HepG2 (cell line): Measurements from ENCODE around the gene GADL1. TPM values are rescaled to one million over a fixed set of nuclear protein-coding genes. Genes with fewer than 3 reads are reported as not detected.

ENCODE experiments used
- ATAC-seq: fragments of 200-7000 bp; cut with Tn5 transposase; 3 replicates; pipeline ENCODE4 v1.9.1; 2020; ENCODE audit warnings: mild to moderate bottlenecking, moderate library complexity
- BruUV-seq: library from RNA; stranded (reverse); fragments of 400-500 nt; replicated peaks from 2 replicates; lab custom pipeline; 2021; lab: Mats Ljungman, UMichigan
- CTCF ChIA-PET: fragments of 300-600 bp; formaldehyde crosslinking; extraction: SDS; loops from one replicate; lab custom pipeline; 2021; ENCODE audit warnings: low total read pairs, inconsistent platforms, low intra/inter-chr PET ratio; lab: Yijun Ruan, JAX
- POLR2A ChIA-PET: fragments of 350-600 bp; sonication (Branson Sonifier 250); formaldehyde crosslinking; loops from one replicate; lab custom pipeline; 2020; ENCODE audit warnings: antibody characterized with exemption, inconsistent platforms; lab: Yijun Ruan, JAX
- DNase-seq: peaks from one replicate; pipeline ENCODE4 v3.0.0-alpha.2; 2015; ENCODE audit warnings: low spot score
- FAIRE-seq: peaks from 3 replicates; lab custom pipeline; 2011; peaks lifted over from hg19 to GRCh38; lab: Jason Lieb, UNC
- H2AFZ ChIP-seq: one replicate; pipeline ENCODE4 v1.6.1; 2011; ENCODE audit warnings: low read length, inconsistent platforms
- H3K27ac ChIP-seq: fragments of 300-600 bp; 3 replicates; pipeline ENCODE4 v1.8.0; 2011; ENCODE audit warnings: mixed run types, mild to moderate bottlenecking, mixed read lengths, low read length, inconsistent platforms; ENCODE audit not compliant: insufficient read depth; ENCODE audit errors: extremely low read length
- H3K27me3 ChIP-seq, 2 experiments: fragments of 200-600 bp in 1 of 2; 2 replicates in 1 of 2; 3 replicates in 1 of 2; pipeline versions ENCODE4 v1.6.0 to v1.8.0; 2011; ENCODE audit warnings: low read length in 2 of 2, mild to moderate bottlenecking in 2 of 2, moderate library complexity in 2 of 2, inconsistent platforms in 1 of 2; ENCODE audit not compliant: insufficient read depth in 2 of 2, control insufficient read depth in 1 of 2
- H3K36me3 ChIP-seq, 2 experiments: fragments of 200-600 bp in 1 of 2; replicated peaks in 1 of 2; 2 replicates in 1 of 2; 3 replicates in 1 of 2; pipeline versions ENCODE4 v1.5.1 to v1.8.0; 2011; ENCODE audit warnings: low read length in 2 of 2, inconsistent platforms in 1 of 2; ENCODE audit not compliant: insufficient read depth in 2 of 2, control insufficient read depth in 1 of 2
- H3K4me1 ChIP-seq: 2 replicates; pipeline ENCODE4 v1.5.1; 2012; ENCODE audit warnings: low read length, inconsistent platforms; ENCODE audit not compliant: insufficient read depth
- H3K4me2 ChIP-seq: 2 replicates; pipeline ENCODE4 v1.6.0; 2011; ENCODE audit warnings: low read depth, low read length, inconsistent platforms
- H3K4me3 ChIP-seq, 3 experiments: fragments of 200-600 bp in 1 of 3; sonication (generic), shearing (Covaris generic) in 1 of 3; replicated peaks in 1 of 3; 2 replicates each; pipeline ENCODE4 v1.5.1; 2011 to 2016; ENCODE audit warnings: low read length in 3 of 3, inconsistent platforms in 2 of 3, low read depth in 2 of 3, mild to moderate bottlenecking in 2 of 3, control low read depth in 1 of 3, mixed read lengths in 1 of 3; ENCODE audit not compliant: insufficient read depth in 1 of 3
- H3K79me2 ChIP-seq: one replicate; pipeline ENCODE4 v1.6.1; 2011; ENCODE audit warnings: low read length, inconsistent platforms; ENCODE audit not compliant: insufficient read depth
- H3K9ac ChIP-seq: 2 replicates; pipeline ENCODE4 v1.6.0; 2011; ENCODE audit warnings: mild to moderate bottlenecking, low read depth, low read length, inconsistent platforms; ENCODE audit not compliant: insufficient read depth
- H3K9me3 ChIP-seq: 2 replicates; pipeline ENCODE4 v1.5.1; 2012; ENCODE audit warnings: mild to moderate bottlenecking, low read length
- H4K20me1 ChIP-seq: 2 replicates; pipeline ENCODE4 v1.6.0; 2011; ENCODE audit warnings: inconsistent platforms, mild to moderate bottlenecking, low read length, moderate library complexity; ENCODE audit not compliant: insufficient read depth
- LCORL ChIP-seq, 2 experiments: fragments of 450-650 bp in 1 of 2; sonication (generic) in 1 of 2; formaldehyde crosslinking in 1 of 2; IDR thresholded peaks; 2 replicates each; pipeline versions ENCODE4 v1.5.0 to v1.6.1; 2017 to 2020; ENCODE audit warnings: antibody characterized with exemption in 1 of 2, missing genetic modification reagents in 1 of 2
- NR3C1 ChIP-seq: sonication (generic); formaldehyde crosslinking; IDR thresholded peaks from 2 replicates; pipeline ENCODE4 v1.4.0; 2020; ENCODE audit warnings: missing genetic modification reagents
- SNRNP70 ChIP-seq: fragments of 200-400 bp; formaldehyde crosslinking; IDR thresholded peaks from 2 replicates; pipeline ENCODE4 v1.6.1; 2017; ENCODE audit warnings: mild to moderate bottlenecking, low read depth, low read length, moderate library complexity
- ZNF280D ChIP-seq: sonication (generic); formaldehyde crosslinking; IDR thresholded peaks from 2 replicates; pipeline ENCODE4 v1.5.1; 2020; ENCODE audit warnings: mild to moderate bottlenecking, missing genetic modification reagents
- ZNF710 ChIP-seq: sonication (generic); formaldehyde crosslinking; IDR thresholded peaks from 2 replicates; pipeline ENCODE4 v1.5.0; 2020; ENCODE audit warnings: mild to moderate bottlenecking, missing genetic modification reagents, borderline replicate concordance
- WGBS: methylation state at CpG from one replicate; pipeline ENCODE4 v1.1.6; 2017; ENCODE audit warnings: low lambda C conversion rate; 5-methylcytosine and 5-hydroxymethylcytosine counted together
- in situ Hi-C: cut with HindIII; loops from 2 replicates; pipeline ENCODE4 v1.10.0; 2017; ENCODE audit warnings: low pct_unique_long_range_greater_than_20kb; ENCODE audit not compliant: extremely low pct_ligation_motif_present
- intact Hi-C: fragments of 100-400 bp; cut with micrococcal nuclease; formaldehyde crosslinking; loops from one replicate; pipeline ENCODE4 v1.10.0; 2022; ENCODE audit not compliant: unreplicated experiment
- polyA plus RNA-seq, 8 experiments: library from polyadenylated mRNA; depleted of rRNA in 3 of 8; stranded (reverse) in 7 of 8; unstranded in 1 of 8; fragments of >200 nt; fragmentation: Illumina TruSeq in 4 of 8; extraction: Trizol in 4 of 8; gene quantifications; 2 replicates each; pipeline versions ENCODE4 v1.2.1 to v1.2.3, GENCODE V29; 2011 to 2016; ENCODE audit warnings: low read depth in 4 of 8, missing spikeins in 1 of 8, mixed read lengths in 1 of 8; ENCODE audit not compliant: insufficient read depth in 1 of 8
- total RNA-seq, 5 experiments: library from RNA; depleted of rRNA; stranded (reverse); fragments of >200 nt; fragmentation: Illumina TruSeq; extraction: Trizol; gene quantifications; 2 replicates each; pipeline ENCODE4 v1.2.3, GENCODE V29; 2016; ENCODE audit warnings: low read depth in 1 of 5

GADL1 gene
- total and polyA plus RNA-seq, 2 of the 13 experiments (the other 11 are each of a cell fraction or from before 2014, with no cell fraction given): not detected

- DNase-seq: no peak
- no peak for ATAC-seq
- H3K79me2 ChIP-seq: no peaks in the 10 kb centered on the region
- no peak overlapping the region for H2AFZ ChIP-seq
- no peak overlapping the region for H3K27ac ChIP-seq
- no peak for FAIRE-seq
- no peak overlapping the region for H3K4me3 ChIP-seq
- in situ Hi-C loops (loop anchor here (25.0 kb wide), 1 partner anchor 685 kb away; no protein-coding TSS in a partner anchor), intact Hi-C loops (loop anchor here (10.0 kb wide), 1 partner anchor 117 kb away; the partner anchor contains the start of gene GADL1)
- ChIA-PET POLR2A (no interaction called here), CTCF (no interaction called here)
- H3K4me1 ChIP-seq: no peaks in the 10 kb centered on the region
- H3K4me2 ChIP-seq: no peak overlapping the region
- H4K20me1 ChIP-seq: no peaks in the 10 kb centered on the region
- no peak for TF ChIP-seq LCORL (IDR thresholded peaks at IDR 0.05)
- no peak for TF ChIP-seq LCORL (CRISPR knock-in tag; IDR thresholded peaks at IDR 0.05)
- TF ChIP-seq SNRNP70: no peak
- TF ChIP-seq ZNF280D (CRISPR knock-in tag): no peak
- TF ChIP-seq NR3C1 (CRISPR knock-in tag): no peak
- TF ChIP-seq ZNF710 (CRISPR knock-in tag): no peak
- H3K9ac ChIP-seq: no peak overlapping the region
- no peaks in the 10 kb centered on the region for H3K27me3 ChIP-seq
- no TSS peak for BruUV-seq
- H3K36me3 ChIP-seq: no peaks in the 10 kb centered on the region
- no peaks in the 10 kb centered on the region for H3K9me3 ChIP-seq
- 25% methylated on average over 3 of the region's 5 CpGs for WGBS
Measured at GRCh38 chr3:30777426-30778113, 116.9 kb downstream of the GADL1 start.
